Urinary bladder (tissue), 4 donors: Measurements from ENCODE around the gene ACP2. TPM values are rescaled to one million over a fixed set of nuclear protein-coding genes. Genes with fewer than 3 reads are reported as not detected.

Experiments used
- DNase-seq: peaks from one replicate; pipeline ENCODE4 v3.0.0-alpha.2; 2015; ENCODE audit errors: extremely low spot score
- H3K27ac ChIP-seq: one replicate; pipeline ENCODE4 v1.5.1; 2013; ENCODE audit warnings: low read depth, mild to moderate bottlenecking, moderate library complexity
- H3K36me3 ChIP-seq: one replicate; pipeline ENCODE4 v1.6.1; 2013; ENCODE audit warnings: mild to moderate bottlenecking, moderate library complexity; ENCODE audit not compliant: insufficient read depth
- H3K4me1 ChIP-seq: one replicate; pipeline ENCODE4 v1.6.1; 2013; ENCODE audit warnings: mild to moderate bottlenecking, moderate library complexity; ENCODE audit not compliant: insufficient read depth
- H3K4me3 ChIP-seq: one replicate; pipeline ENCODE4 v1.5.1; 2013; ENCODE audit warnings: low read depth, low read length
- WGBS: extraction: QIAGEN DNeasy Blood & Tissue Kit; methylation state at CpG from one replicate; pipeline ENCODE4 v1.1.7; 2013; 5-methylcytosine and 5-hydroxymethylcytosine counted together
- polyA plus RNA-seq: library from polyadenylated mRNA; stranded (reverse); fragments of 200-250 nt; gene quantifications from one replicate; pipeline ENCODE4 v1.2.3, GENCODE V29; 2013
- total RNA-seq: library from RNA; depleted of rRNA; stranded (reverse); fragments of >200 nt; gene quantifications from one replicate; pipeline ENCODE4 v1.2.3, GENCODE V29; 2014
- donor health status: healthy with polysubstance abuse.
- donor health status: healthy.

The ACP2 gene
- total and polyA plus RNA-seq, 2 donors: 24.5 to 28.6 TPM

DNA sequence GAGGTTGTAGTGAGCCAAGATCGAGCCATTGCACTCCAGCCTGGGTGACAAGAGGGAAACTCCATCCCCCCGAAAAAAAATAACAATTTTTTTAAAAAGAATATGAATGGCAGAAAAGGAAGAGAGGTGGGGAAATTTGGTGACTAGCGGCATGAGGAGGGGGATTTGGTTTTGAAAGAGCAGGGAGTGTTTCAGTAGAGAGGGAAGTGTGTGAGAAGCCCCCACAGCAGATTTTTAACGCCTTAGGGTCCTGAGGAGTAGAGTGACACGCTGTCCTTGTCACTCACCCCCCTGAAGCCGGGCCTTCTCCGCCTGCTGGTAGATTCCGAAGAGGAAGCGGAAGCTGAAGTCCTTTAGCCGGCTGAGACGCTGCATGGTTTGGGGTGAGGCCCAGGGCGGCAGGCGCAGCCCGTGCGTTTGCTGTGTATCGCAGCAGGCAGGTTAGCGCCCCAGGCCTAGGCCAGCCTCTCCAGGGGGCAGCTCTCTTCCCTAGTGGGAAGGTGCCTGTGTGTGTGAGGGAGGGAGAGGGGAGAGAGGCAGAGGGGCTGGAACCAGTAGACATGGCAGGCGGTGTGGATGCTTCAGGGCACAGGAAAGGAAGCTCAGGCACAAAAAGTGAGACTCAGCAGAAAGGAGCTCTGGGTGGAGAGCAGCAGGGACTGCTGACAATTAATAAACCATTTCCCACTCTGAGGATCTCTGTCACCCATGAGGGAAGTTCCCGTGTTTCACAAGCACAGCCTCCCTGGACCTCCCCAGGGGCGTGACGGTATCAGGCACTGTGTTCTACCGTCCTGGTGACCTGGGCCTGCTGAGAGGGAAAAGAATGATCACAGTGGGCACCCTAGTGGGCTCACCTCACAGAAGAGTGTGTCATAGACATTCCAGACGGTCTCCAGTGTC is 3.9 kb downstream of the ACP2 start:
- H3K4me1 ChIP-seq: peaks cover 2% of the 10 kb centered on the region
- peaks cover 6% of the 10 kb centered on the region for H3K36me3 ChIP-seq
- WGBS: 90% methylated on average over 23 of the region's 23 CpGs
- no peak overlapping the region for H3K4me3 ChIP-seq
- no peak for DNase-seq
- no peak overlapping the region for H3K27ac ChIP-seq

DNA sequence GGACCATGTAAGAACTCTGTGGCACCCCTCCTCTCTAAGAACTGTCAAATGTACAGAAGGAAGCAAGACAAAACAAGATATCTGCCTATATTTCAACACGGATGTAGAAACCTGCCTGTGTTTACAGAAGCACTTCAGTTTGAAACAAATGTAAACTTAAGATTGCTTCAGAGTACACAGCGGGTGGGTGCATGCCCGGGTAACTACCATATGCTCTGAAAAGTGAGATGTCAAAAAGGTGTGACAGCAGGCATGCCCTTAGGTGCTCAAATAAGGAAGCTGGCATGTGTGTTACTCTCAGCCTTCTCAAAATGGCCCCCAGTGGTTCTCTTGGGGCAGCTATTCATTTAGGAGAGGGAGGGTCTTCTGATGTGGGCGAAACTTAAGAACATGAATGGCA is 5.2 kb downstream of the ACP2 start:
- Histone ChIP-seq H3K36me3 (peaks cover 6% of the 10 kb centered on the region), H3K27ac (no peak overlapping the region), H3K4me3 (no peak overlapping the region), H3K4me1 (peaks cover 2% of the 10 kb centered on the region)
- no peak for DNase-seq
- WGBS: 77% methylated on average over 4 of the region's 4 CpGs

DNA sequence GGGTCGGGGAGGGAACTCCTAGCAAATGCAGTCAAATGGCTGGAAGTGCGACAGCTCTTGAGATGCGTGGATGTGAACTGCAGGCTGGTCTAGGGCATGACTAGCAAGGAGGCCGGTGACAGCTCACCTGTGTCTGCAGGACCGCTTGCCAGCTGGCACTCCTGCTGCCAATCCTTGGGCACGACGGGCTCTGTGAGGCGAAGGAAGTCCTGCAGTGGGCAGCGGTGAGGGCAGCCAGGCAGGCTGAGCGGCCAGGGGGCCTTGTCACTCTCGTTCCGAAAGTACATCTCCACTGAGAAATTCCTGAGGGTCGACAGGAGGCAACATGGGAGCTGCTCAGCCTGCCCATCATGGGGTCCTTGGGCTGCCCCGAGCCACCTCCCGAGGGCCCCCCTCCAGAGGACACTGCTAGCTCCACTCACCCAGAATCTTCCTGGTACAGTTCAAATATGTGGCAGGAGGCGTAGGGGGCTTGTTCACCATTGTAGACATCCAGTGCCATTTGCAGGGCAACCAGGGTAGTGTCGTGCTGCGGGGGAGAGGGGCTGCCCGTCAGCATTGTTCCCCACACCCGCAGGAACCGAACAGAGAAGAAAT is 5.9 kb downstream of the ACP2 start:
- no peak for DNase-seq
- H3K4me1 ChIP-seq: peaks cover 1% of the 10 kb centered on the region
- no peak overlapping the region for H3K27ac ChIP-seq
- H3K4me3 ChIP-seq: no peak overlapping the region
- 94% methylated on average over 21 of the region's 21 CpGs for WGBS
- H3K36me3 ChIP-seq: peaks cover 6% of the 10 kb centered on the region

- H3K27ac ChIP-seq: no peak overlapping the region
- no peaks in the 10 kb centered on the region for H3K4me1 ChIP-seq
- no peak overlapping the region for H3K4me3 ChIP-seq
- peaks cover 5% of the 10 kb centered on the region for H3K36me3 ChIP-seq
- 97% methylated on average over 3 of the region's 3 CpGs for WGBS
- DNase-seq: no peak
These were observed 6.7 kb downstream of the ACP2 start for GRCh38 chr11:47241841-47242301.

- no peaks in the 10 kb centered on the region for H3K4me1 ChIP-seq
- whole genome bisulfite sequencing: 93% methylated on average over 10 of the region's 10 CpGs
- H3K36me3 ChIP-seq: peaks cover 4% of the 10 kb centered on the region
- no peak overlapping the region for H3K27ac ChIP-seq
- H3K4me3 ChIP-seq: no peak overlapping the region
- DNase-seq: no peak
These were observed 8.8 kb downstream of the ACP2 start for GRCh38 chr11:47239852-47240251.

DNA sequence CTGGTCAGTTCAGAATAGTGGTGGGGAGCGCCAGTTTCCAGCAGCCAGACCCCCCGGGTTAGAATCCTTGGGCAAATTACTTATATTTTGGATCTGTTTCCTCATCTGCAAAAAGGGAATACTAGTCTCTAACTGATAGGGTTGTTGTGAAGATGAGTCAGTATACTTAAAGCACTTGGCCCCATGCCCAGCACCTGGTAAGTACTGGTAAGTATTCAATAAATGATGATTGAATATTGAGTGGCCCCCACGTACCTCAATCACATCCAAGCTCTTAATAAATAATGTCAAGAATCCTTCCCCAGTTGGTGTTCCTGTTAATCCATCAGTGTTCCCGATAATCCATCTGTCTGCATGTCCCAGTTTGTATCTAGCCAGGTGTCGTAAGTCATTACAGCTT is 12.1 kb downstream of the ACP2 start:
- Histone ChIP-seq H3K27ac (no peak overlapping the region), H3K4me1 (no peaks in the 10 kb centered on the region), H3K36me3 (no peaks in the 10 kb centered on the region), H3K4me3 (no peak overlapping the region)
- DNase-seq: no peak
- WGBS: 89% methylated on average over 5 of the region's 5 CpGs

GRCh38 chr11:47235163-47235562 is 13.5 kb downstream of the ACP2 start:
- no peaks in the 10 kb centered on the region for H3K36me3 ChIP-seq
- no peak for DNase-seq
- no peaks in the 10 kb centered on the region for H3K4me1 ChIP-seq
- H3K4me3 ChIP-seq: no peak overlapping the region
- H3K27ac ChIP-seq: no peak overlapping the region
- WGBS: 93% methylated on average over 12 of the region's 12 CpGs

DNA sequence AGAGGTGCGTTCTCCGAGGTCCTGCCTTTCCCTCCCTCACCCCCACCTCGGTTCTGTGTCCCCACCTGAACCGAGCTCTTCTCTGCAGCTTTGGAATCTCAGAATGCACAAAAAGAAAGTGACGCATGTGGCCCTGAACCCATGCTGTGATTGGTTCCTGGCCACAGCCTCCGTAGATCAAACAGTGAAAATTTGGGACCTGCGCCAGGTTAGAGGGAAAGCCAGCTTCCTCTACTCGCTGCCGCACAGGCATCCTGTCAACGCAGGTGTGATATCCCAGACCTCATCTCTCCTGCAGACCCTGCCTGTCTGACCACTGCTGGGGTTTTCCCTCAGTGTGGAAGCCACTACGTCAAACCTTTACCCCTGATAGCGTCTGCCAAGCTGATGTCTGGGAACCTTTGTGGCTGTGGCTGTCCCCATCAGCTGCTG is 13.9 kb downstream of the ACP2 start:
- no peaks in the 10 kb centered on the region for H3K4me1 ChIP-seq
- DNase-seq: no peak
- H3K27ac ChIP-seq: no peak overlapping the region
- H3K36me3 ChIP-seq: no peaks in the 10 kb centered on the region
- 56% methylated on average over 12 of the region's 12 CpGs for WGBS
- H3K4me3 ChIP-seq: no peak overlapping the region

DNA sequence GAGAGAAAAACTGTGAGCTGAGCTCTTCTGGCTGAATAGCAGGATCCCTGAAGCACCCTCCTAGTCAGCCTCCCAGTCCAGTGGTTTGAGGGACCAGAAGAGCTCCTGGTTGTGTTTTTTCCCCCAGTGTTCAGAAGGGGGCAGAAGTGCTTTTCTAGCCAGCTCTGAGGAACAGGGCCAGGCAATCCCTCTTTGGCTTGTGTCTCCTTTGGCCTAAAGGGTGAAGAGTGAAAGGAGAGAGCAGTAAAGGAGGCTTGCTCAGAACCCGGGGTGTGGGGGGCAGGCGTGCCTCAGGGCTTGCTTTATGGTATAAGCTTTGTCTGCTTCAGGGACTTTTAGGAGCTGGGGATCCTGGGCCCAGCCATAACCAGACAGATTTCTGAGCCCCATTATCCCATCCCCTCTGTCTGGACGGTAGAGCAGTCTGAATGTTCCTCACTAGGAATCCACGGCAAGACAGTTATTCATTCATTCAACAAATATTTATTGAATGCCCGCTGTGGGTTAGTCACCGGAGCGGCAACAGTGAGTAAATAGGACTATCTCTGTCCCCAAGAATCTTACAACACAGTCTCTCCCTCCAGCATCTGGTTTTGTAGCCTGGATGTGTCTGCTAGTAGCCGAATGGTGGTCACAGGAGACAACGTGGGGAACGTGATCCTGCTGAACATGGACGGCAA is 14.5 kb downstream of the ACP2 start:
- DNase-seq: no peak
- Histone ChIP-seq H3K4me3 (no peak overlapping the region), H3K36me3 (no peaks in the 10 kb centered on the region), H3K27ac (no peak overlapping the region), H3K4me1 (no peaks in the 10 kb centered on the region)
- 55% methylated on average over 11 of the region's 11 CpGs for WGBS

DNA sequence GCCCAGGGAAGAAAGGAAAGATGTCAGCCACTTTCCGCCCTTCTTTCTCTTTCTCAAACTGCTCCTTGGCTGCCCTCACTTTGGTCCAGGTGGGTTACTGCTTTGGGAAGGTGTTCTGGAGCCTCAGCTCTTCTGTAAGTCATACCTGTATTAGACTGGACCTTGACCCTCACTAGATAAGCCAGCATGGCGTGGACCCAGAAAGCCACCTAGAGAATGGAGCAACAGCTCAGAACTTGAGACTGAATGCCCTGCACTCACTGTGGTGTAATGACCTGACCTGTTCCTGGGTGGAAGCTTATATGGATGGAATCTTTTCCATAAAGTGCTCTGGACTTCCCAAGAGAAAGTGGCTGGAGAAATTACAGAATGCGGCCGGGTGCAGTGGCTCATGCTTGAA is 15.6 kb downstream of the ACP2 start:
- Histone ChIP-seq H3K4me3 (no peak overlapping the region), H3K27ac (no peak overlapping the region), H3K36me3 (no peaks in the 10 kb centered on the region), H3K4me1 (no peaks in the 10 kb centered on the region)
- DNase-seq: no peak
- WGBS: 95% methylated on average over 4 of the region's 4 CpGs

GRCh38 chr11:47229161-47229560 is 19.5 kb downstream of the ACP2 start:
- Histone ChIP-seq H3K36me3 (peaks cover 2% of the 10 kb centered on the region), H3K4me1 (no peaks in the 10 kb centered on the region)
- WGBS: 94% methylated on average over 8 of the region's 8 CpGs

DNA sequence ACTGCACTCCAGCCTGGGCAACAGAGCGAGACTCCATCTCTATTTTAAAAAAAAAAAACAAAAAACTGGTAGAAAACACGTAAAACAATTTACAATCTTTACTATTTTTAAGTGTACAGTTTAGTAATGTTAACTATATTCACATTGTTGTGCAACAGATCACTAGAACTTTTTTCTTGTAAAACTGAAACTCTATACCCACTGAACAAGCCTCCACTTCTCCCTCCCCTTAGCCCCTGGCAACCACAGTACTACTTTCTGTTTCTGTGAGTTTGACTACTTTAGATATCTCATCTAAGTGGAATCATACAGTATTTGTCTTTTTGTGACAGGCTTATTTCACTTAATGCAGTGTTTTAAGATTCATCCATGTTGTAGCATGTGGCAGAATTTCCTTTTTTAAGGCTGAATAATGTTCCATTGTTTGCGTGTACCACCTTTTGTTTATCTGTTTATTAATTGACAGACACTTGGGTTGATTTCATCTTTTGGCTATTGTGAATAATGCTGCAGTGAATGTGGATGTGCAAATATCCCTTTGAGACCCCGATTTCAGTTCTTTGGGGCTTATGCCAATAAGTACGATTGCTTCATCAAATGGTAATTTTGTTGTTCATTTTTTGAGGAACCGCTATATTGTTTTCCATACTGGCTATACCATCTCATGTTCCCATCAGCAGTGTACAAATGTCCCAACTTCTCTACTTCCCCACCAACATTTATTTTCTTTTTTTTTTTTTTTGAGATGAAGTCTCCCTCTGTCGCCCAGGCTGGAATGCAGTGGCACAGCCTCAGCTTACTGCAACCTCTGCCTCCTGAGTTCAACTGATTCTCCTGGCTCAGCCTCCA is 22.8 kb downstream of the ACP2 start:
- no peaks in the 10 kb centered on the region for H3K4me1 ChIP-seq
- no peak overlapping the region for H3K4me3 ChIP-seq
- H3K36me3 ChIP-seq: peaks cover 2% of the 10 kb centered on the region
- H3K27ac ChIP-seq: no peak overlapping the region
- 96% methylated on average over 7 of the region's 7 CpGs for WGBS
- DNase-seq: no peak

More at GRCh38 chr11:47229161-47229560, 19.5 kb downstream of the ACP2 start:
- no peak for DNase-seq
- no peak overlapping the region for H3K27ac ChIP-seq
- H3K4me3 ChIP-seq: no peak overlapping the region

DNA sequence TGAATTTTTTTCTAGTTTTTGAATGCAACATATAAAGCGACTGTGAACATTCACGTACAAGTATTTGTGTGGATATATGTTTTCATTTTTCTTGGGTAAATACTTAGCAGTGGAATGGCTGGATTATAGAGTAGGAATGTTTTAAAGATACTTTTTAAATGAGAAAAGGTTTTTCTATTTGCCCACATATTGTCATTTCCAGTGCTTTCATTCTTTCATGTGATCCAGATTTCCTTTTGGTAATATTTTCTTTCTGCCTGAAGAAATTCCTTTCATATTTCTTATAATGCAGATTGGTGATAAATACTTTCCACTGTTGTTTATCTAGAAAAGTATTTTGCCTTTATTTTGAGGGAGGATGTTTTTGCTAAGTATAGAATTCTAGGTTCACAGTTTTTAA is 25.9 kb downstream of the ACP2 start:
- Histone ChIP-seq H3K27ac (no peak overlapping the region), H3K36me3 (peaks cover 2% of the 10 kb centered on the region), H3K4me3 (no peak overlapping the region), H3K4me1 (no peaks in the 10 kb centered on the region)
- no peak for DNase-seq
- WGBS: 90% methylated on average over 2 of the region's 2 CpGs
